ENCODE data around the gene GDA.
"Not testable (repeated sequence)": the region's sequence is repeated elsewhere in the genome, so short reads cannot be mapped to it uniquely, and the experiment has no call there.

GDA gene

DNA sequence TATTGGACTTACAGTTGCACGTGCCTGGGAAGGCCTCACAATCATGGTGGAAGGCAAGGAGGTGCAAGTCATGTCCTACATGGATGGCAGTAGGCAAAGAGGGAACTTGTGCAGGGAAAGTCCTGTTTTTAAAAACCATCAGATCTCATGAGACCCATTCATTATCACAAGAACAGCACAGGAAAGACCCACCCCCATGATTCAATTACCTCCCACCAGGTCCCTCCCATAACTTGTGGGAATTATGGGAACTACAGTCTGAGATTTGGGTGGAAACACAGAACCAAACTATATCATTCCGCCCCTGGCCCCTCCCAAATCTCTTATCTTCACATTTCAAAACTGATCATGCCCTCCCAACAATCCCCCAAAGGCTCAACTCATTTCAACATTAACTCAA lies 140.2 kb downstream of the GDA start:
- DNase-seq, result no peak

GRCh38 chr9:72290311-72290710 lies 141.1 kb downstream of the GDA start:
- no peak for DNase-seq

GRCh38 chr9:72291576-72291975 lies 142.3 kb downstream of the GDA start:
- not testable (repeated sequence) for DNase-seq

DNA sequence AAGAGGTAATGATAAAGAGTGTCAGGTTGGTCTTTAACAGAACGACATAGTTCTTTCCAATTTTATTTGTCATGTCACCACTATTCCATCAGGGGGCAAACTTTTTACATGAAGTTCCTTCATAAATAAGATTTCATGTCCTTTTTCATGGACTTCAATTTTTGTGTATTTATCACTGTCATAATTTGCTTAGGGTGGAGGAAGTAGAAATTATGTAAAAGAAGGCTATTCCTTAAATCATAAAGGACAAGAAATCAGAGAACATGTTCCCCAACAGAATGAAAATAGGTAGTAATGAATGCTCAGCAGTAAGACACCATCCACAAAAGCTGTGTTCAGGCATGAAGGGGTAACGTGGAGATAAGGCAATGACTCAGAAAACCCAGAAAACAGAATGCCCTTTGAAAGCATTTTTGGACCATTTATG lies 143.0 kb downstream of the GDA start:
- DNase-seq, result no peak

DNA sequence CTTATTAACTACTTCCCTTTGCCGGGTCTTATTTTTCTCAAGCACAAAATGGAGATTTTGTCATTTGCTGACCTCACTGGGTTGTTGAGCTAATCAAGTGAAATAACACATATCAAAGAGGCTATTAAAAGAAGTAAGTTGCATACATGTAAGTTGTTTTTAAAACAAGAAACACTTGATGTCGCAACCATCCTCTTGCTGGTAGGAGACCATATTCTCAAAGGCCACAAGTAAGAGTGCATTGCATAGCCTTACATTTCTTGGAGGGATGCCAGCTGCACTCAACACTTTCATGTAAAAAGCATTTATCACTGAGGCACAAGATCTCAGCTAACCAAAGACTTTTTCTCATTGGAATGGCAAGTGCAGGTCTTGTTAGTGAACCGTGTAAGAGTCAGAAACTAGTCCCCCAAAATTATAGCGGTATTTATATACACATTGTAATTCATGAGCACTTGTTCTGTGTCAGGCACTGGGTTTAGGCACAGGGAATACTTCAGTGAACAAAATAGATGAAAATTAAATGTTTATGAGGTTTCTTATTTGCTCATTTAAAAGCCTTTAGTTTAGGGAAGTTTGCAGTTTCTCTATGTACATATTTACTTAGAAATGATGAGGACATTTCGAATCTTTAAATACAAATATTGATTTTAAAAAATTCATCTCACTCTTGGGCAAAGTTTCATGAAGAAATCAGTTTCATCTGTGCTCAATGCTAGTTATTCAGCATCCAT lies 143.8 kb downstream of the GDA start:
- DNase-seq, result no peak

GRCh38 chr9:72294936-72295335 lies 145.7 kb downstream of the GDA start:
- DNase-seq, result no peak

- DNase-seq, result no peak
These were observed 148.3 kb downstream of the GDA start for GRCh38 chr9:72297516-72297915.

DNA sequence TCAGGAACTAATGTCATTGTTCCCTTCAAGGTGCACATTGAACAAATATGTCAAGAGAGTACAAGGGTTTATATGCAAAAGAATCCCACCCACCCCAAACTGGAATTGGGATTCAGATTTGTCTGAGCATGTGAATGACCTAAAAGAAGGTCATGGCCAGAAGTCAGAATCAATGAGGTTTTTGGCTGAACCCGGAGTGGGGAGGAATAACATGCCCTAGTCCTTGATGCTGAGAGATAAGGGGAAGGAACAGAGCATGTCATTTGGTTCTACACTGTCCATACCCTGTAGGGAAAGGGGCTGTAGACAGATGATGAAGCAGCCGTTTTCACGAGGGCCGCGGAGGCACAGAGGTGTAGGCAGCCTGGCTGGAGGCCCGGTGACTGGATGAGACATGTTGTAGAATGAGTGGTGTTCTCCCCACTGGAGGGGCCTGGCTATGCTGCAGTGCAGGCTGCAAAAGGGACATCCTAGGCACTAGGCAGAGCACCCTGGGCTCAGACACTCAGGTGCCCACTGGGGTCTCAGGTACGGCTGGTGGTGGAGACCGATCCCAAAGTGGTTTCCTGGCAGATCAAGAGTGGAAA lies 149.9 kb downstream of the GDA start:
- no peak for DNase-seq

GRCh38 chr9:72300873-72301272 lies 151.6 kb downstream of the GDA start:
- no peak for DNase-seq

Measured in activated naive CD4-positive, alpha-beta T cell (primary cell).